Fibroblast of lung (primary cell): ENCODE data around the gene CPN2.

Source experiments
- EZH2 ChIP-seq: IDR thresholded peaks from 2 replicates; pipeline ENCODE4 v1.5.1; 2012; ENCODE audit warnings: low read length, control low read depth, mild to moderate bottlenecking; ENCODE audit errors: missing control alignments
- TF ChIP-seq, protein P1 (sequence below), 2 donors: IDR thresholded peaks in 1 of 2; conservative IDR thresholded peaks in 1 of 2; 1 replicate in 1 of 2; 2 replicates in 1 of 2; pipeline ENCODE4 v1.5.1; 2011 to 2012; ENCODE audit warnings: low read length in 2 of 2, control low read depth in 1 of 2, inconsistent platforms in 1 of 2, low read depth in 1 of 2, mild to moderate bottlenecking in 1 of 2

DNA sequence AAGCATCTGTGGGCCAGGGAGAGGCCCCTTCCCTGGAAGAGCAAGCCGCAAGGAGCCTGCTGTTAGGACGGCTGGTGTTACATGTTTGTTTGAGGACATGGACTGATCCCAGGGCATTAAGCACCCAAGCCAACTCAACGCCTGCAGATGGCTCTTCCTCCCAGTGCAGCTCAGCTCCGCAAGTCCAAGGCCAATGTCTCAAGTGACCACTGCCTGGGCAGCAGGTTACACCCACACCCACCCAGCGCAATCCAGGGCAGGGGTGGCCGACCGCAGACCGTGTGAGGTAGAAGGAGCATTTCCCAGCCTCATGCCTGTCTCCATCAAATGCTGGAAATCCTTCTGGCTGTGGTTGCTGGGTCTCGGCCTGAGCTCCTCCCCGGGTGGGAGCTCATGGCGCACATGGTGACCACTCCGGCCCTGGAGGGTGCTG is 33.5 kb upstream of the CPN2 start:
- TF ChIP-seq, protein P1, sequence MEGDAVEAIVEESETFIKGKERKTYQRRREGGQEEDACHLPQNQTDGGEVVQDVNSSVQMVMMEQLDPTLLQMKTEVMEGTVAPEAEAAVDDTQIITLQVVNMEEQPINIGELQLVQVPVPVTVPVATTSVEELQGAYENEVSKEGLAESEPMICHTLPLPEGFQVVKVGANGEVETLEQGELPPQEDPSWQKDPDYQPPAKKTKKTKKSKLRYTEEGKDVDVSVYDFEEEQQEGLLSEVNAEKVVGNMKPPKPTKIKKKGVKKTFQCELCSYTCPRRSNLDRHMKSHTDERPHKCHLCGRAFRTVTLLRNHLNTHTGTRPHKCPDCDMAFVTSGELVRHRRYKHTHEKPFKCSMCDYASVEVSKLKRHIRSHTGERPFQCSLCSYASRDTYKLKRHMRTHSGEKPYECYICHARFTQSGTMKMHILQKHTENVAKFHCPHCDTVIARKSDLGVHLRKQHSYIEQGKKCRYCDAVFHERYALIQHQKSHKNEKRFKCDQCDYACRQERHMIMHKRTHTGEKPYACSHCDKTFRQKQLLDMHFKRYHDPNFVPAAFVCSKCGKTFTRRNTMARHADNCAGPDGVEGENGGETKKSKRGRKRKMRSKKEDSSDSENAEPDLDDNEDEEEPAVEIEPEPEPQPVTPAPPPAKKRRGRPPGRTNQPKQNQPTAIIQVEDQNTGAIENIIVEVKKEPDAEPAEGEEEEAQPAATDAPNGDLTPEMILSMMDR (conservative IDR thresholded peaks at IDR 0.05 in 1 of 2, IDR thresholded peaks at IDR 0.05 in 1 of 2; ENCODE audit: low read depth in 1 of 2, low read length in 2 of 2) = no peak
- TF ChIP-seq EZH2 = no peak
